ENCODE measurements around the gene STAG1. TPM values are rescaled to one million over a fixed set of nuclear protein-coding genes. Genes with fewer than 3 reads are reported as not detected.

STAG1 gene
- total RNA-seq, 1 donor: 58.6 TPM

GRCh38 chr3:136735103-136735502 lies 17.1 kb downstream of the STAG1 start:
- Histone ChIP-seq H3K4me3 (ENCODE audit: insufficient read depth, low read length) (no peak overlapping the region), H4K20me1 (ENCODE audit: insufficient read depth, low read length) (peaks cover 6% of the 10 kb centered on the region), H3K27me3 (ENCODE audit: insufficient read depth, low read length) (no peaks in the 10 kb centered on the region), H3K4me1 (ENCODE audit: insufficient read depth, low read length) (no peaks in the 10 kb centered on the region), H2AFZ (ENCODE audit: low read length) (no peak overlapping the region), H3K36me3 (ENCODE audit: insufficient read depth, low read length) (no peaks in the 10 kb centered on the region), H3K27ac (ENCODE audit: low read depth, low read length) (no peak overlapping the region), H3K4me2 (ENCODE audit: insufficient read depth, low read length) (no peak overlapping the region), H3K79me2 (ENCODE audit: insufficient read depth, low read length) (peaks cover 98% of the 10 kb centered on the region), H3K9me3 (ENCODE audit: low read depth, low read length) (no peaks in the 10 kb centered on the region)
- no peak for TF ChIP-seq CTCF (IDR thresholded peaks at IDR 0.05; ENCODE audit: extremely low read depth, low read depth, low read length)
- DNase-seq (ENCODE audit: insufficient read length, low spot score, missing footprints): no peak

GRCh38 chr3:136734382-136735070 lies 17.7 kb downstream of the STAG1 start:
- Histone ChIP-seq H2AFZ (ENCODE audit: low read length) (no peak overlapping the region), H3K4me1 (ENCODE audit: insufficient read depth, low read length) (no peaks in the 10 kb centered on the region), H3K4me2 (ENCODE audit: insufficient read depth, low read length) (no peak overlapping the region), H3K9me3 (ENCODE audit: low read depth, low read length) (no peaks in the 10 kb centered on the region), H3K27ac (ENCODE audit: low read depth, low read length) (no peak overlapping the region), H3K36me3 (ENCODE audit: insufficient read depth, low read length) (no peaks in the 10 kb centered on the region), H4K20me1 (ENCODE audit: insufficient read depth, low read length) (peaks cover 6% of the 10 kb centered on the region), H3K4me3 (ENCODE audit: insufficient read depth, low read length) (no peak overlapping the region), H3K27me3 (ENCODE audit: insufficient read depth, low read length) (no peaks in the 10 kb centered on the region), H3K79me2 (ENCODE audit: insufficient read depth, low read length) (peaks cover 98% of the 10 kb centered on the region)
- DNase-seq (ENCODE audit: insufficient read length, low spot score, missing footprints): no peak
- peak; percentile 13 for TF ChIP-seq CTCF (IDR thresholded peaks at IDR 0.05; ENCODE audit: extremely low read depth, low read depth, low read length)

DNA sequence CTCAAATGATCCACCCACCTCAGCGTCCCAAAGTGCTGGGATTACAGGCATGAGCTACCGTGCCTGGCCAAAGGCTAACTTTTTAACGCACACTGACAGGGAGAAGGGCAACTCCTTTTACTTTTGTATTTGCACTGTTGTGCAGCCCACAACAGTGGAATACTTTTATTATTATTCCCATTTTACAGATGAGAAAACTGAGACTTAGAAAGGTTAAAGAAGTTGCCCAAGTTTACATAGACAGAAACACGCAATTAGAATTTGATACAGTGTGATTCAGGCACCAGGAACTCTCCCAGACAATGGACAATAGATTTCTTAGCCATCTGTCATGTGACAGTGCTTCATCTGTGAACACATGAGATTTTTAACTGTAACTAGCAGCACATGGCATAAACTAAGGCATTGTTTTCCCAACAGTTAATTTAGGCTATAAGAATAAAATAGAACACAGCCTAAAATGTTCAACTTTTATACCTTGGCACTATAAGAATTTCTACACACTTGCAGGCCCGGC lies 18.8 kb downstream of the STAG1 start:
- TF ChIP-seq CTCF (IDR thresholded peaks at IDR 0.05; ENCODE audit: extremely low read depth, low read depth, low read length): no peak
- Histone ChIP-seq H2AFZ (ENCODE audit: low read length) (no peak overlapping the region), H3K79me2 (ENCODE audit: insufficient read depth, low read length) (peaks cover 89% of the 10 kb centered on the region), H3K27ac (ENCODE audit: low read depth, low read length) (no peak overlapping the region), H3K36me3 (ENCODE audit: insufficient read depth, low read length) (no peaks in the 10 kb centered on the region), H3K4me3 (ENCODE audit: insufficient read depth, low read length) (no peak overlapping the region), H4K20me1 (ENCODE audit: insufficient read depth, low read length) (peaks cover 3% of the 10 kb centered on the region), H3K27me3 (ENCODE audit: insufficient read depth, low read length) (no peaks in the 10 kb centered on the region), H3K9me3 (ENCODE audit: low read depth, low read length) (no peaks in the 10 kb centered on the region), H3K4me2 (ENCODE audit: insufficient read depth, low read length) (no peak overlapping the region), H3K4me1 (ENCODE audit: insufficient read depth, low read length) (peaks cover 1% of the 10 kb centered on the region)
- DNase-seq (ENCODE audit: insufficient read length, low spot score, missing footprints): no peak

DNA sequence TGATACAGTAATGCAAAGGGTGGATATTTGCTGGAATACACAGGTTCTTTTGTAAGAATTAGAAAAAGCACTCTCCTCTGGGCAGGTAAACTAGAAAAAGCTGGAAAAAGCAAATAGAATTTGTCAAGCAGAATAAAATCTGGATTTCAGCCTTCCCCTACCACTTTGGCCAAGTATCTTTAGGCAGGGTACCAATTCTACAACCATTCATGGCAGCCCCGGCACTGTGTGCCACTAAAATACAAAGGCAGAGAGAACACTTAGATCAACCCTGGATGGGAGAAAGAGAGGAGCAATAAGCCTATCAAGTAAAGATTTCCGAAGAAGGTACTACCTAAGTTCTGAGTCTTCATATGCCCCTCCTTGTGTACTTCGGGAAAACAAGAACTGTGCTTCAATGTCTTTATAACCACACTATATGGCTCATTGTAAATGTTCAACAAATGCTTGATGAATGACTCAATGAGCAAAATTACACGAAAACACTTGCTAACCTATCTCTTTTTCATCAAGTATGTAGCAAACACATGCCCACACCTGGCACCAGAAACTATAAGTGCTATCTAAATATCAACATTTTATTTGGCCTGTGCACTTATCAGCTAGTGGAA lies 20.8 kb downstream of the STAG1 start:
- Histone ChIP-seq H3K4me3 (ENCODE audit: insufficient read depth, low read length) (no peak overlapping the region), H3K4me1 (ENCODE audit: insufficient read depth, low read length) (peaks cover 6% of the 10 kb centered on the region), H3K36me3 (ENCODE audit: insufficient read depth, low read length) (no peaks in the 10 kb centered on the region), H3K27ac (ENCODE audit: low read depth, low read length) (no peak overlapping the region), H3K79me2 (ENCODE audit: insufficient read depth, low read length) (peaks cover 89% of the 10 kb centered on the region), H3K27me3 (ENCODE audit: insufficient read depth, low read length) (no peaks in the 10 kb centered on the region), H2AFZ (ENCODE audit: low read length) (no peak overlapping the region), H3K9me3 (ENCODE audit: low read depth, low read length) (no peaks in the 10 kb centered on the region), H4K20me1 (ENCODE audit: insufficient read depth, low read length) (peaks cover 5% of the 10 kb centered on the region), H3K4me2 (ENCODE audit: insufficient read depth, low read length) (no peak overlapping the region)
- no peak for TF ChIP-seq CTCF (IDR thresholded peaks at IDR 0.05; ENCODE audit: extremely low read depth, low read depth, low read length)
- DNase-seq (ENCODE audit: insufficient read length, low spot score, missing footprints): no peak
